K562 (cell line): ENCODE results near the gene MMP23B. TPM values are rescaled to one million over a fixed set of nuclear protein-coding genes. Genes with fewer than 3 reads are reported as not detected.

ENCODE experiments used
- ATAC-seq: fragments of 200-7000 bp; cut with Tn5 transposase; 3 replicates; pipeline ENCODE4 v1.9.1; 2020; ENCODE audit warnings: moderate library complexity
- BruUV-seq: library from RNA; stranded (reverse); fragments of 400-500 nt; replicated peaks from 2 replicates; lab custom pipeline; 2021; lab: Mats Ljungman, UMichigan
- CTCF ChIA-PET: fragments of 300-600 bp; formaldehyde crosslinking; extraction: SDS; loops from one replicate; lab custom pipeline; 2021; ENCODE audit warnings: low intra/inter-chr PET ratio; lab: Yijun Ruan, JAX
- POLR2A ChIA-PET: fragments of 300-600, 350-650 bp; sonication (Branson Sonifier 250); formaldehyde crosslinking; extraction: SDS; loops from one replicate; lab custom pipeline; 2021; ENCODE audit warnings: antibody characterized with exemption, inconsistent platforms; lab: Yijun Ruan, JAX
- DNase-seq, 4 experiments: peaks; one replicate each; pipeline versions ENCODE4 v3.0.0 to v3.0.0-alpha.2; 2011 to 2018; ENCODE audit warnings: low spot score in 3 of 4, mixed read lengths in 3 of 4; ENCODE audit errors: extremely low read depth in 1 of 4
- FAIRE-seq: peaks from 2 replicates; lab custom pipeline; 2011; peaks lifted over from hg19 to GRCh38; lab: Jason Lieb, UNC
- H2AFZ ChIP-seq: 2 replicates; pipeline ENCODE4 v1.6.0; 2011; ENCODE audit warnings: low read depth, low read length, control low read depth, inconsistent platforms
- H3K27ac ChIP-seq: fragments of 200-600 bp; 3 replicates; pipeline ENCODE4 v1.8.0; 2011; ENCODE audit warnings: low read depth, mild to moderate bottlenecking, control low read depth, inconsistent platforms, low read length, moderate library complexity, mixed read lengths; ENCODE audit errors: extremely low read depth
- H3K27me3 ChIP-seq, 2 experiments: fragments of 300-600 bp in 1 of 2; 2 replicates in 1 of 2; 3 replicates in 1 of 2; pipeline versions ENCODE4 v1.6.0 to v1.8.0; 2011; ENCODE audit warnings: inconsistent platforms in 2 of 2, low read length in 2 of 2, mild to moderate bottlenecking in 1 of 2, mixed read lengths in 1 of 2, moderate library complexity in 1 of 2; ENCODE audit not compliant: control insufficient read depth in 2 of 2, insufficient read depth in 2 of 2
- H3K36me3 ChIP-seq: fragments of 300-600 bp; 3 replicates; pipeline ENCODE4 v1.8.0; 2011; ENCODE audit warnings: mild to moderate bottlenecking, low read length, inconsistent platforms; ENCODE audit not compliant: control insufficient read depth, insufficient read depth
- H3K4me1 ChIP-seq, 2 experiments: fragments of 200-600 bp in 1 of 2; replicated peaks in 1 of 2; 2 replicates in 1 of 2; 3 replicates in 1 of 2; pipeline versions ENCODE4 v1.5.1 to v1.8.0; 2011; ENCODE audit warnings: inconsistent platforms in 2 of 2, low read length in 2 of 2, mild to moderate bottlenecking in 1 of 2, mixed read lengths in 1 of 2, moderate library complexity in 1 of 2; ENCODE audit not compliant: control insufficient read depth in 2 of 2, insufficient read depth in 2 of 2
- H3K4me2 ChIP-seq: 2 replicates; pipeline ENCODE4 v1.6.1; 2011; ENCODE audit warnings: low read length, control low read depth, inconsistent platforms, mixed read lengths; ENCODE audit not compliant: insufficient read depth
- H3K4me3 ChIP-seq: fragments of 200-600 bp; sonication (generic), shearing (Covaris generic); 2 replicates; pipeline ENCODE4 v1.5.1; 2016; ENCODE audit warnings: control low read depth, inconsistent platforms
- H3K79me2 ChIP-seq: fragments of 200-600 bp; 3 replicates; pipeline ENCODE4 v1.8.0; 2011; ENCODE audit warnings: low read length, inconsistent platforms; ENCODE audit not compliant: control insufficient read depth, insufficient read depth
- H3K9ac ChIP-seq, 2 experiments: 2 replicates each; pipeline versions ENCODE4 v1.6.0 to v1.6.1; 2011; ENCODE audit warnings: low read depth in 2 of 2, low read length in 2 of 2, control low read depth in 1 of 2, inconsistent platforms in 1 of 2, mild to moderate bottlenecking in 1 of 2, mixed read lengths in 1 of 2; ENCODE audit not compliant: insufficient read depth in 1 of 2
- H3K9me1 ChIP-seq: one replicate; pipeline ENCODE4 v1.6.0; 2011; ENCODE audit warnings: inconsistent platforms, mild to moderate bottlenecking, low read length, moderate library complexity; ENCODE audit not compliant: control insufficient read depth, insufficient read depth
- H3K9me3 ChIP-seq: replicated peaks from 2 replicates; pipeline ENCODE4 v1.5.1; 2011; ENCODE audit warnings: low read depth, low read length, inconsistent platforms; ENCODE audit not compliant: control insufficient read depth, insufficient read depth
- H4K20me1 ChIP-seq: replicated peaks from 2 replicates; pipeline ENCODE4 v1.6.1; 2011; ENCODE audit warnings: low read length, inconsistent platforms, mixed read lengths; ENCODE audit not compliant: control insufficient read depth, insufficient read depth
- DEAF1 ChIP-seq: fragments of 450-650 bp; formaldehyde crosslinking; IDR thresholded peaks from 2 replicates; pipeline ENCODE4 v1.4.0; 2020; ENCODE audit warnings: mild to moderate bottlenecking, moderate library complexity
- ETS1 ChIP-seq: conservative IDR thresholded peaks from 2 replicates; pipeline ENCODE4 v1.6.1; 2011; ENCODE audit warnings: low read depth, mild to moderate bottlenecking, low read length; ENCODE audit not compliant: control insufficient read depth
- KDM4B ChIP-seq, 2 experiments: fragments of 450-650 bp in 1 of 2; sonication (generic) in 1 of 2; IDR thresholded peaks; 2 replicates each; pipeline ENCODE4 v1.6.1; 2016 to 2017; ENCODE audit warnings: borderline replicate concordance in 2 of 2, antibody characterized with exemption in 1 of 2, low read depth in 1 of 2, mild to moderate bottlenecking in 1 of 2
- SFPQ ChIP-seq: fragments of 200-400 bp; formaldehyde crosslinking; IDR thresholded peaks from 2 replicates; pipeline ENCODE4 v1.6.1; 2017; ENCODE audit warnings: mild to moderate bottlenecking, low read depth, low read length, moderate library complexity
- TCF7L2 ChIP-seq: fragments of 150-350 bp; IDR thresholded peaks from 2 replicates; pipeline ENCODE4 v1.6.1; 2016; ENCODE audit warnings: low read depth, mild to moderate bottlenecking, low read length, moderate library complexity
- TEAD2 ChIP-seq: fragments of 450-650 bp; IDR thresholded peaks from 2 replicates; pipeline ENCODE4 v1.6.1; 2016; ENCODE audit warnings: missing genetic modification characterization, control low read depth, missing compliant biosample characterization
- TFAM ChIP-seq: fragments of 250-450 bp; sonication (Bioruptor Pico); conservative IDR thresholded peaks from 2 replicates; pipeline ENCODE4 v1.5.0; 2021; ENCODE audit warnings: mild to moderate bottlenecking, moderate library complexity
- XRCC5 ChIP-seq: fragments of 200-400 bp; formaldehyde crosslinking; IDR thresholded peaks from 2 replicates; pipeline ENCODE4 v1.6.1; 2017; ENCODE audit warnings: low read depth, mild to moderate bottlenecking, low read length
- ZNF347 ChIP-seq: fragments of 450-650 bp; formaldehyde crosslinking; IDR thresholded peaks from 2 replicates; pipeline ENCODE4 v1.4.0; 2020; ENCODE audit warnings: low read depth, mild to moderate bottlenecking, moderate library complexity
- ZSCAN32 ChIP-seq: fragments of 450-650 bp; formaldehyde crosslinking; IDR thresholded peaks from 2 replicates; pipeline ENCODE4 v1.4.0; 2020; ENCODE audit warnings: mild to moderate bottlenecking, moderate library complexity
- whole genome bisulfite sequencing: fragments of 100-300 bp; shearing (Covaris generic); methylation state at CpG from one replicate; pipeline ENCODE4 v1.1.6; 2016; ENCODE audit warnings: low coverage, mixed read lengths; ENCODE audit not compliant: insufficient coverage; ENCODE audit errors: missing lambda C conversion rate; 5-methylcytosine and 5-hydroxymethylcytosine counted together
- in situ Hi-C: fragments of 300-500 bp; cut with MboI; formaldehyde crosslinking; loops from 4 replicates; pipeline ENCODE4 v1.15.0; 2018; ENCODE audit warnings: inconsistent platforms, mixed read lengths
- intact Hi-C: fragments of 100-400 bp; cut with micrococcal nuclease; formaldehyde crosslinking; loops from 2 replicates; pipeline ENCODE4 v1.14.2; 2022
- polyA plus RNA-seq, 8 experiments: library from polyadenylated mRNA; depleted of rRNA in 4 of 8; stranded (reverse) in 5 of 8; unstranded in 3 of 8; fragments of >200 nt; fragmentation: Nextera tagmentation in 2 of 8; fragmentation: Illumina TruSeq in 1 of 8; extraction: Ambion mirVana in 2 of 8; extraction: Trizol in 1 of 8; gene quantifications; 2 replicates each; pipeline versions ENCODE4 v1.2.1 to v1.2.3, GENCODE V29; 2011 to 2014; ENCODE audit warnings: inconsistent platforms in 1 of 8, missing spikeins in 1 of 8
- total RNA-seq, 7 experiments: library from RNA; depleted of rRNA in 6 of 7; stranded (reverse); fragments of >200 nt in 6 of 7; fragmentation: Illumina TruSeq in 2 of 7; extraction: Trizol in 2 of 7; gene quantifications; 2 replicates each; pipeline versions ENCODE4 v1.2.1 to v1.2.3, GENCODE V29; 2011 to 2021; ENCODE audit warnings: low replicate concordance in 1 of 7
- TF ChIP-seq, protein P1 (sequence below): fragments of 450-650 bp; IDR thresholded peaks from 2 replicates; pipeline ENCODE4 v1.6.1; 2016
- TF ChIP-seq, protein P2 (sequence below): IDR thresholded peaks from 3 replicates; pipeline ENCODE4 v1.6.1; 2011; ENCODE audit warnings: borderline replicate concordance, mild to moderate bottlenecking, moderate library complexity; ENCODE audit not compliant: insufficient read length; ENCODE audit errors: extremely low read depth

MMP23B gene
- total and polyA plus RNA-seq, 9 of the 15 experiments (the other 6 are each of a cell fraction or from before 2014, with no cell fraction given) = 0.28 to 1.2 (median 0.41) TPM; not detected in 5

DNA sequence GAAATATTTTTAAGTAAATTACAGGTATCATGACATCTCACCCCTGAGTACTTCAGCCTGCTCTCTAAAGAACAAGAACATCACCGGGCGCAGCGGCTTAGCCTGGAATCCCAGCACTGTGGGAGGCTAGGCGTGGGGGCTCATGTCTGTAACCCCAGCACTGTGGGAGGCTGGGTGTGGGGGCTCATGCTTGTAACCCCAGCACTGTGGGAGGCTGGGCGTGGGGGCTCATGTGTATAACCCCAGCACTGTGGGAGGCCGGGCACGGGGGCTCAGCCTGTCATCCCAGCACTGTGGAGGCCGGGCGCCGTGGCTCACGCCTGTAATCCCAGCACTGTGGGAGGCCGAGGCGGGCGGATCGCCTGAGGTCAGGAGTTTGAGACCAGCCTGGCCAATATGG lies 34.6 kb downstream of the MMP23B start:
- CTCF ChIA-PET = no interaction called here
- POLR2A ChIA-PET = no interaction called here
- no peak for FAIRE-seq
- no peak for TF ChIP-seq ETS1
- TF ChIP-seq, protein P1, sequence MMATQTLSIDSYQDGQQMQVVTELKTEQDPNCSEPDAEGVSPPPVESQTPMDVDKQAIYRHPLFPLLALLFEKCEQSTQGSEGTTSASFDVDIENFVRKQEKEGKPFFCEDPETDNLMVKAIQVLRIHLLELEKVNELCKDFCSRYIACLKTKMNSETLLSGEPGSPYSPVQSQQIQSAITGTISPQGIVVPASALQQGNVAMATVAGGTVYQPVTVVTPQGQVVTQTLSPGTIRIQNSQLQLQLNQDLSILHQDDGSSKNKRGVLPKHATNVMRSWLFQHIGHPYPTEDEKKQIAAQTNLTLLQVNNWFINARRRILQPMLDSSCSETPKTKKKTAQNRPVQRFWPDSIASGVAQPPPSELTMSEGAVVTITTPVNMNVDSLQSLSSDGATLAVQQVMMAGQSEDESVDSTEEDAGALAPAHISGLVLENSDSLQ = no peak
- TF ChIP-seq DEAF1 (CRISPR knock-in tag) = no peak
- no peak for TF ChIP-seq XRCC5
- TF ChIP-seq KDM4B (IDR thresholded peaks at IDR 0.05; ENCODE audit: borderline replicate concordance in 2 of 2, low read depth in 1 of 2) = no peak
- TF ChIP-seq TEAD2 (tag) = no peak
- no peak for TF ChIP-seq TCF7L2
- TF ChIP-seq TFAM (CRISPR knock-in tag) = no peak
- TF ChIP-seq ZSCAN32 (CRISPR knock-in tag) = no peak
- TF ChIP-seq, protein P2, sequence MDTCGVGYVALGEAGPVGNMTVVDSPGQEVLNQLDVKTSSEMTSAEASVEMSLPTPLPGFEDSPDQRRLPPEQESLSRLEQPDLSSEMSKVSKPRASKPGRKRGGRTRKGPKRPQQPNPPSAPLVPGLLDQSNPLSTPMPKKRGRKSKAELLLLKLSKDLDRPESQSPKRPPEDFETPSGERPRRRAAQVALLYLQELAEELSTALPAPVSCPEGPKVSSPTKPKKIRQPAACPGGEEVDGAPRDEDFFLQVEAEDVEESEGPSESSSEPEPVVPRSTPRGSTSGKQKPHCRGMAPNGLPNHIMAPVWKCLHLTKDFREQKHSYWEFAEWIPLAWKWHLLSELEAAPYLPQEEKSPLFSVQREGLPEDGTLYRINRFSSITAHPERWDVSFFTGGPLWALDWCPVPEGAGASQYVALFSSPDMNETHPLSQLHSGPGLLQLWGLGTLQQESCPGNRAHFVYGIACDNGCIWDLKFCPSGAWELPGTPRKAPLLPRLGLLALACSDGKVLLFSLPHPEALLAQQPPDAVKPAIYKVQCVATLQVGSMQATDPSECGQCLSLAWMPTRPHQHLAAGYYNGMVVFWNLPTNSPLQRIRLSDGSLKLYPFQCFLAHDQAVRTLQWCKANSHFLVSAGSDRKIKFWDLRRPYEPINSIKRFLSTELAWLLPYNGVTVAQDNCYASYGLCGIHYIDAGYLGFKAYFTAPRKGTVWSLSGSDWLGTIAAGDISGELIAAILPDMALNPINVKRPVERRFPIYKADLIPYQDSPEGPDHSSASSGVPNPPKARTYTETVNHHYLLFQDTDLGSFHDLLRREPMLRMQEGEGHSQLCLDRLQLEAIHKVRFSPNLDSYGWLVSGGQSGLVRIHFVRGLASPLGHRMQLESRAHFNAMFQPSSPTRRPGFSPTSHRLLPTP = no peak
- TF ChIP-seq ZNF347 (CRISPR knock-in tag) = no peak
- no peak for TF ChIP-seq SFPQ

More for the DNA sequence above, 34.6 kb downstream of the MMP23B start:
- ATAC-seq (no peak), DNase-seq (no peak)
- intact Hi-C loops (no loop called here), in situ Hi-C loops (no loop called here)
- Histone ChIP-seq H3K79me2 (no peaks in the 10 kb centered on the region), H3K27me3 (no peaks in the 10 kb centered on the region), H3K36me3 (peaks cover 37% of the 10 kb centered on the region; the same call in 2 of the 3 replicates), H3K27ac (no peak overlapping the region), H3K4me2 (no peak overlapping the region), H4K20me1 (no peaks in the 10 kb centered on the region), H3K4me1 (peaks cover 2 to 21% of the 10 kb centered on the region in 2 experiments; a peak in 4 of 5 replicates), H3K9me3 (no peaks in the 10 kb centered on the region; the same call in 1 of the 2 replicates), H3K9ac (peak overlapping the region in 1 of 2 experiments; percentile 45; a peak in 1 of 4 replicates), H3K9me1 (no peaks in the 10 kb centered on the region), H2AFZ (no peak overlapping the region), H3K4me3 (no peak overlapping the region)
- WGBS = 98% methylated on average over 15 of the region's 15 CpGs
- BruUV-seq = no TSS peak
